Fibroblast of lung (primary cell): ENCODE results near the gene LRP8. TPM values are rescaled to one million over a fixed set of nuclear protein-coding genes. Genes with fewer than 3 reads are reported as not detected.

Experiments
- DNase-seq, 2 donors: peaks; one replicate each; pipeline versions ENCODE4 v3.0.0 to v3.0.0-alpha.2; 2010; ENCODE audit warnings: low read depth in 2 of 2
- H2AFZ ChIP-seq: 2 replicates; pipeline ENCODE4 v1.5.1; 2012; ENCODE audit warnings: low read length, control low read depth, inconsistent platforms
- H3K27ac ChIP-seq: 2 replicates; pipeline ENCODE4 v1.5.1; 2011; ENCODE audit warnings: low read length, control low read depth; ENCODE audit not compliant: insufficient read depth
- H3K27me3 ChIP-seq: 2 replicates; pipeline ENCODE4 v1.5.1; 2011; ENCODE audit warnings: mild to moderate bottlenecking, low read length; ENCODE audit not compliant: control insufficient read depth, insufficient read depth
- H3K36me3 ChIP-seq: 2 replicates; pipeline ENCODE4 v1.5.1; 2011; ENCODE audit warnings: low read length; ENCODE audit not compliant: control insufficient read depth, insufficient read depth
- H3K4me1 ChIP-seq: 2 replicates; pipeline ENCODE4 v1.5.1; 2011; ENCODE audit warnings: low read length; ENCODE audit not compliant: control insufficient read depth, insufficient read depth; ENCODE audit errors: extremely low read depth
- H3K4me2 ChIP-seq: 2 replicates; pipeline ENCODE4 v1.5.1; 2011; ENCODE audit warnings: low read length, control low read depth; ENCODE audit not compliant: insufficient read depth; ENCODE audit errors: extremely low read depth
- H3K4me3 ChIP-seq, 4 experiments: fragments of 200-600 bp in 1 of 4; sonication (generic) in 1 of 4; replicated peaks in 1 of 4; 2 replicates each; pipeline ENCODE4 v1.5.1; 2011 to 2016; ENCODE audit warnings: low read length in 4 of 4, low read depth in 3 of 4, mild to moderate bottlenecking in 3 of 4, control low read depth in 2 of 4, inconsistent platforms in 1 of 4, mixed read lengths in 1 of 4; ENCODE audit not compliant: insufficient read depth in 1 of 4; ENCODE audit errors: control extremely low read depth in 1 of 4
- H3K79me2 ChIP-seq: 2 replicates; pipeline ENCODE4 v1.5.1; 2012; ENCODE audit warnings: mild to moderate bottlenecking, low read length, inconsistent platforms; ENCODE audit not compliant: control insufficient read depth, insufficient read depth
- H3K9ac ChIP-seq: 2 replicates; pipeline ENCODE4 v1.5.1; 2011; ENCODE audit warnings: mild to moderate bottlenecking, low read length, control low read depth; ENCODE audit not compliant: insufficient read depth
- H3K9me3 ChIP-seq: 2 replicates; pipeline ENCODE4 v1.5.1; 2012; ENCODE audit warnings: low read depth, low read length; ENCODE audit not compliant: control insufficient read depth, insufficient read depth
- H4K20me1 ChIP-seq: 2 replicates; pipeline ENCODE4 v1.5.1; 2011; ENCODE audit warnings: low read length; ENCODE audit not compliant: control insufficient read depth, insufficient read depth; ENCODE audit errors: extremely low read depth
- EZH2 ChIP-seq: IDR thresholded peaks from 2 replicates; pipeline ENCODE4 v1.5.1; 2012; ENCODE audit warnings: low read length, control low read depth, mild to moderate bottlenecking; ENCODE audit errors: missing control alignments
- polyA plus RNA-seq, 2 donors: library from polyadenylated mRNA; depleted of rRNA in 1 of 2; stranded (reverse) in 1 of 2; unstranded in 1 of 2; fragments of >200 nt; gene quantifications; 2 replicates each; pipeline ENCODE4 v1.2.1, GENCODE V29; 2011 to 2012; ENCODE audit warnings: missing spikeins in 1 of 2
- total RNA-seq: library from RNA; depleted of rRNA; stranded (reverse); fragments of >200 nt; gene quantifications from 2 replicates; pipeline ENCODE4 v1.2.1, GENCODE V29; 2014
- TF ChIP-seq, protein P1 (sequence below), 2 donors: IDR thresholded peaks in 1 of 2; conservative IDR thresholded peaks in 1 of 2; 1 replicate in 1 of 2; 2 replicates in 1 of 2; pipeline ENCODE4 v1.5.1; 2011 to 2012; ENCODE audit warnings: low read length in 2 of 2, control low read depth in 1 of 2, inconsistent platforms in 1 of 2, low read depth in 1 of 2, mild to moderate bottlenecking in 1 of 2

The LRP8 gene
- total and polyA plus RNA-seq, 2 donors (not counting 1 experiment from before 2014, with no cell fraction given) = 8.4 to 10.3 TPM

DNA sequence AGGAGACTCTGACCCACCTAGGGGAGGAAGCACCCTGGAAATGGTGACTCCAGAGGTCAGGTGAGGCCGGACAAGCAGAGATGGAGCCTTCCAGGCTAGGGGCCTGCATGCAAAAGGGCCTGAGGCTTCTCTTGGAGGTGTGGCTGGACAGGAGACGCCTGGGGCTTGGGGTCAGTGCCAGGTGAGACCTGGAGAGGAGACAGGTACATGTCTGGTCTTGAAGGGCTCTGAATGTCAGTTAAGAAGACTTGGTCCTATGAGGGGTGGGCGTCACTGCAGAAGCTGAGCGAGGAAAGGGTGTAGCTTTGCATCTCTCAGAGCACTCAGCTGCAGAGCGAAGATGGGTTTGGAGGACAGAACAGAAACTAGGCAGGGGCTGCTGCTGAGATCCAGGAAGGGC, 14.3 kb downstream of the LRP8 start:
- no peaks in the 10 kb centered on the region for H3K79me2 ChIP-seq
- no peak overlapping the region for H3K9ac ChIP-seq
- no peaks in the 10 kb centered on the region for H3K4me1 ChIP-seq
- H3K27me3 ChIP-seq = no peaks in the 10 kb centered on the region
- no peak for TF ChIP-seq EZH2
- TF ChIP-seq, protein P1, sequence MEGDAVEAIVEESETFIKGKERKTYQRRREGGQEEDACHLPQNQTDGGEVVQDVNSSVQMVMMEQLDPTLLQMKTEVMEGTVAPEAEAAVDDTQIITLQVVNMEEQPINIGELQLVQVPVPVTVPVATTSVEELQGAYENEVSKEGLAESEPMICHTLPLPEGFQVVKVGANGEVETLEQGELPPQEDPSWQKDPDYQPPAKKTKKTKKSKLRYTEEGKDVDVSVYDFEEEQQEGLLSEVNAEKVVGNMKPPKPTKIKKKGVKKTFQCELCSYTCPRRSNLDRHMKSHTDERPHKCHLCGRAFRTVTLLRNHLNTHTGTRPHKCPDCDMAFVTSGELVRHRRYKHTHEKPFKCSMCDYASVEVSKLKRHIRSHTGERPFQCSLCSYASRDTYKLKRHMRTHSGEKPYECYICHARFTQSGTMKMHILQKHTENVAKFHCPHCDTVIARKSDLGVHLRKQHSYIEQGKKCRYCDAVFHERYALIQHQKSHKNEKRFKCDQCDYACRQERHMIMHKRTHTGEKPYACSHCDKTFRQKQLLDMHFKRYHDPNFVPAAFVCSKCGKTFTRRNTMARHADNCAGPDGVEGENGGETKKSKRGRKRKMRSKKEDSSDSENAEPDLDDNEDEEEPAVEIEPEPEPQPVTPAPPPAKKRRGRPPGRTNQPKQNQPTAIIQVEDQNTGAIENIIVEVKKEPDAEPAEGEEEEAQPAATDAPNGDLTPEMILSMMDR (conservative IDR thresholded peaks at IDR 0.05 in 1 of 2, IDR thresholded peaks at IDR 0.05 in 1 of 2; ENCODE audit: low read depth in 1 of 2, low read length in 2 of 2) = no peak
- H2AFZ ChIP-seq = no peak overlapping the region
- H3K9me3 ChIP-seq = no peaks in the 10 kb centered on the region
- no peaks in the 10 kb centered on the region for H4K20me1 ChIP-seq
- H3K27ac ChIP-seq = no peak overlapping the region
- no peak overlapping the region for H3K4me3 ChIP-seq
- H3K36me3 ChIP-seq = peaks cover 5% of the 10 kb centered on the region
- no peak overlapping the region for H3K4me2 ChIP-seq
- no peak for DNase-seq

DNA sequence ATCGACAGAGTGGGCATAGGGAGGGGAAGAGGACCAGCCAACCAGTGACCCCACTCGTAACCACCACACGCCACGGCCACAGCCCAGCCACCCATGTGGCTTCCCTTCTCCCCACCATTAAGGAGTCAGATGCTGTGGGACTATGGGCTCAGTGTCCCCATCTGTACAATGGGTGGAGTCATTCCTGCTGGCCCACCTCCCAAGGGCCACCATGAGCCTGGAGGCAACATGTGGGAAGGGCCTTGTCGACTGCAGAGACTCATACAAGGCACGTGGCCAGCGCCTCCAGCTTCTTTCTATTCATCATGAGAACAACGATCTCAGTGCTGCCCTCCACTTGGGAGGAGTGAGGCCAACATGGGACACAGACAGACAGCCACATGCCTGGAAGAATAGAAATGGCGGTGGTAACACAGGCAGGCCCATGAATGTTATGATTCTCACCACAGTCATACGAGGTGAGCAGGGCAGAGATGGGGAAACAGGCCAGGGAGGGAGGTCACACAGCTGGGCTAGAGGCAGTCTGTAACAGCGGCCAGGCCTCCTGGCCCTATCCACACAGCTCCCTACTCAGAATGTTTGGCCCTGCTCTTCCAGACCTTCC, 16.1 kb downstream of the LRP8 start:
- Histone ChIP-seq H3K27ac (no peak overlapping the region), H3K9ac (no peak overlapping the region), H3K36me3 (peaks cover 1% of the 10 kb centered on the region), H3K9me3 (no peaks in the 10 kb centered on the region), H3K4me3 (no peak overlapping the region), H3K79me2 (no peaks in the 10 kb centered on the region), H3K4me2 (no peak overlapping the region), H3K4me1 (no peaks in the 10 kb centered on the region), H3K27me3 (no peaks in the 10 kb centered on the region), H2AFZ (no peak overlapping the region), H4K20me1 (no peaks in the 10 kb centered on the region)
- TF ChIP-seq EZH2 = no peak
- TF ChIP-seq, protein P1 (conservative IDR thresholded peaks at IDR 0.05 in 1 of 2, IDR thresholded peaks at IDR 0.05 in 1 of 2; ENCODE audit: low read depth in 1 of 2, low read length in 2 of 2) = no peak
- peak in 1 of 2 donors; percentile 42 for DNase-seq

DNA sequence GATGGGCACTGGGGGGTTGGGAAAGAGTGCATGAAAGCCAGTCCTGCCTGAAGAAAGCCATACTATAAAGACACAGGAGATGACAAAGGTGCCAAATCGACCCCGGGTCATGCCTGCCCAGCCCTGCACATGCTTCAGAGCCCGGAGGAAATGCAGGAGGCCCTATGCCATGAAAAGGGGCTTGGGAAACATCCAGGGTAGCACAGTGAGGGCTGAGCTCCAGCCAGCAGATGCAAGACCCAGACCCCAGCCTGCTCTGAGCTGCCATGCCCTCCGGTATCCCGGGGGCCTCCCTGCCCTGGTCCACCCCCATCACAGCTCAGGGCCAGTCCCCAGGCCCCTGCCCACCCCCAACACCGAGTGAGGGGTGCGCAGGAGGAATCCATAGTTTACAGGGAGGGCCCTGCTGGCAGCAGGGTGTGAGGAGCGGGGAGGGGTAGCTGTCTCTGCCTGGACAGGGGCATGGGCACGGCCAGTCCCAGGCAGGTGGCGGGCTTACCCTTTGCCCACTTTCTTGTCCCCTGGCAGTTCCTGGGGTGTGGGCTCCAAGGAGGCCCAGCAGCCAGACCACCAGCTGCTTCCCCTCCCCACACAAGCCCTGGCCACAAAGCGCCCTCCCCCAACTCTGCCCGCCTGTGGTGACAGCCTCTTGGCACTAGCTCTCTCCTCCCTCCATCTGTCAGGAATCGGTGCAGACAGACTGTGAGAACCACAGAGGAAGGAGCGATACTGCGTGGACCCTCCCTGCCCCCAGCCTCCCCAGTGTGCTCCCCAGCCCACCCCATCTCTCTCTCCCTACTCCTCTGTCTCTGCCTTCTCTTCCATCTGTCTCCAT, 16.8 kb downstream of the LRP8 start:
- H3K27me3 ChIP-seq = no peaks in the 10 kb centered on the region

More for the DNA sequence above, 16.8 kb downstream of the LRP8 start:
- no peak overlapping the region for H3K27ac ChIP-seq
- no peaks in the 10 kb centered on the region for H4K20me1 ChIP-seq
- DNase-seq = no peak
- no peak overlapping the region for H3K4me3 ChIP-seq
- no peaks in the 10 kb centered on the region for H3K79me2 ChIP-seq
- no peaks in the 10 kb centered on the region for H3K4me1 ChIP-seq
- no peak overlapping the region for H2AFZ ChIP-seq
- H3K36me3 ChIP-seq = peaks cover 1% of the 10 kb centered on the region
- no peak overlapping the region for H3K4me2 ChIP-seq
- no peaks in the 10 kb centered on the region for H3K9me3 ChIP-seq
- no peak overlapping the region for H3K9ac ChIP-seq
- TF ChIP-seq, protein P1 (conservative IDR thresholded peaks at IDR 0.05 in 1 of 2, IDR thresholded peaks at IDR 0.05 in 1 of 2; ENCODE audit: low read depth in 1 of 2, low read length in 2 of 2) = no peak
- no peak for TF ChIP-seq EZH2
